Hematopoietic multipotent progenitor cell treated with erythropoietin and hydrocortisone succinate and interleukin-3 and kit ligand, for 4 days (in vitro differentiated cells): ENCODE data around the gene CPSF4.

Experiments
- DNase-seq: peaks from one replicate; pipeline ENCODE4 v3.0.0-alpha.2; 2015

CPSF4 gene

DNA sequence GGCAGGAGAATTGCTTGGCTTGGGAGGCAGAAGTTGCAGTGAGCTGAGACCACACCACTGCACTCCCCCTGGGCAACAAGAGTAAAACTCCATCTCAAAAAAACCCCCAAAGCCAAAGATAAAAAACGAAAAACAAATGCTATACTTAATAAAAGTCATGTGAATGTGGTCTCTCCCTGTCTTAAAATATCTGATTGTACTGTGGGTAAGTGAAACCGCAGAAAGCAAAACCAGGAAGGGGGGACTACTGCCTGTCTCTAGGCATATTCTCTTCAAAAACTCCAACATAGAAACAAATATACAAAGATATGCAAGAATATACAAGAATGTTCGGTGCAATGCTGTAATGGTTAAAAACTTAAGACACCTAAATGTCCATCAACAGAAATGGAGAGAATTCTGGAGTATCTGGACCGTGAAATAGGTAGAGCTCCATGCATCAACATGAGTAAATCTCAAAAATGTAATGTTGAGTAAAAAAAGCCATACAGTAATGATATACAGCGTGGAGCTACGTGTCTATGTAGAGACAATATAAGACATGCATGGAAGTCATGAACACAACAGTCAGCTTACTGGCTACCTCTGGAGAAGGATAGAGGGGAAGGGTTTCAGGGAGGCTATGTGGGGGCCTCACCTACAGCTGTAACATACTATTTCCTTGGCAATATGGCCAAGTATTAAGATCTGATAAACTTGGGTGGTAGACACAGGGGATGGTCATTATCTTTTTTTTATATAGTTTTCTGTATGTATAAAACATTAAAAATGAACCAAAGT, 59.2 kb downstream of the CPSF4 start:
- peak; percentile 86 for DNase-seq

DNA sequence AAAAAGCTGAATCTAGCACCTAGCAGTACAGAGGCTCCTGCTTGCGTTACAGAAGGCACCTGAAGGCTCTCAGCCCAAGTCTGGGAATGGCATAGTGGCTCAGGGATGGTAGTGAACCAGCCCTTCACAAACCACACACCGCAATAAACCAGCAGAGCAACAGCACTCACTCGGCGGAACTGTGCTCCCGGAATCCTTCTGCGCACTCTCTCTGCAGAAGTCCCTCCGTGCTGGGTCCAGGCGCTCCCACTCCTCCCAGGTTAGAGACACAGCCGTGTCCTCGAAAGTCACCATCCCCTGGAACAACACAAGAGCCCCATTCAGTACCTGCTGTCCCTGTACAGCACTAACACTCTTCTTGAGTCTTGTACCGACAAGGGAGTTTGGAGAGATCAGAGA, 59.8 kb downstream of the CPSF4 start:
- DNase-seq = no peak

- DNase-seq = peak; percentile 67
Measured at GRCh38 chr7:99499371-99499720, 60.6 kb downstream of the CPSF4 start.

DNA sequence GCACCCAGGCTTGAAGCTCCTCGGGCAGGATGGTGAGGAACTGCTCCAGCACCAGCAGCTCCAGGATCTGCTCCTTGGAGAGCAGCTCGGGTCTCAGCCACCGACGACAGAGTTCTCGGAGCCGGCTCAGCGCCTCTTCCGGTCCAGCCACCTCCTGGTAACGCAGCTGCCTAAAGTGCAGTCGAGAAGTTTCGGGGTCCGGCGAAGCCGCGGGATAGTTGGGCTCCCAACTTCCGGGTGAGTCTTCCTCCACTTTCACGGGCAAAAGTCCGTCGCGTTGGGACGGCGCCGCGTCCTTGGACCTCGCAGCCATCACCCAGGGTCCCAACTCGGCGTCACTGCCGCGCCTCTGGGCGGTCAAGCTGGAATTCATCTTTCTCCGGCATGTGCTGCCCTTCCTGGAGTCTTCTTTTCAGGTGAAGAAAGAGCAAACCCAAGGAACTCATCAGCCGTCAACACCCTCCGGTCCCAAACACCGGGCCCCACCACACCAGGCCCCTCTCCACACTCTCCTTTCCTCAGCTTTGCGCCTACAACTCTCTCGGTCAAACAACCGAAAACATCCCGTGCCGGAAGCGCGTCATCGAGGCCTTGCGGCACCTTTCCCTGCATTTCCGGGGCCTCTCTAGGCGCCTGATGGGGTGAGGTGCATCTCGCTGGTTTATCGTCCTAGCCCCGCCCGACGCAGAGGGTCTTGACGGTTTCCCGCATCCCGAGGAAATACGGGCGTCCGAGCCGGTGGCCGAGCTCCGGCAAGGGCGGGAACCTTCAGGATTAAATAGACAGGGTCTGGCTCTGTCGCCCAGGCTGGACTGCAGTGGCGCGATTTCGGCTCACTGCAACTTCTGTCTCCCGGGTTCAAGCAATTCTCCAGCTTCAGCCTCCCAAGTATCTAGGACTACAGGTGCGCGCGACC, 61.2 kb downstream of the CPSF4 start, which contains the start of gene ZNF394:
TSS of gene ZNF394 (minus strand) at position 561 of the 916 bp plus-strand sequence. CDS start at position 373, 188 bp downstream.
- DNase-seq = peak; percentile 97

DNA sequence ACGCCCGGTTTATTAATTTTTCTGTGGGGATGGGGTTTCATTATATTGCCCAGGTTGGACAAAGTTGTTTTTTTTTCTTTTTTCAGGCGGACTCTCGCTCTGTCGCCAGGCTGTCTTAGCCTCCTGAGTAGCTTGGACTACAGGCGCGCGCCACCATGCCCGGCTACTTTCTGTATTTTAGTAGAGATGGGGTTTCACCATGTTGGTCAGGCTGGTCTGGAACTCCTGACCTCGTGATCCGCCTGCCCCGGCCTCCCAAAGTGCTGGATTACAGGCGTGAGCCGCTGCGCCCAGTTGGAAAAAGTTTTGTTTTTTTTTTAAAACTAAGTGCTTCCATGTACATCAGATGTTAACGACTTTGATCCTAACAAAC, 61.9 kb downstream of the CPSF4 start:
- DNase-seq = no peak

- peak; percentile 53 for DNase-seq
Measured at GRCh38 chr7:99501236-99501635, 62.5 kb downstream of the CPSF4 start.

GRCh38 chr7:99504281-99504602, 65.5 kb downstream of the CPSF4 start:
- DNase-seq = no peak

GRCh38 chr7:99504603-99505323, 66.0 kb downstream of the CPSF4 start, which contains the start of gene ZKSCAN5:
TSS of gene ZKSCAN5 (plus strand) at chr7:99504662. CDS start at chr7:99506045, 1,383 bp downstream.
- peak; percentile 99 for DNase-seq

DNA sequence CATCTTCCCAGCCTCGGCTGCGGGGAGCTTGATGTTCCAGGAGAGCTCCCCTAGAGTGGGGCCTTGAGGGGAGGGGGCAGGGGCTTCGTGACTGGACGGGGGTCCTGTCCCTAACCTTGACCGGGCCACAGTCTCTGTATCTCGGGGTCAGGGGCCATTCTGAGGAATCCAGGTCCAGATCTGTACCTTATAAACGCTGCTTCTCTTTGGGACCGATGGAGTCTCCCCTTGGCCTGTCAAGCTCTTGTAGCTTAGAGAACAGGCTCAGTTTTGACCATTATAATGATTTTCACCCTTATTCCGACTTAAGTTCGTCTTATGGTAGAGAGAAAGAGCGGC, 66.5 kb downstream of the CPSF4 start:
- DNase-seq = no peak
